Measurements from ENCODE around the gene SAMD3. TPM values are rescaled to one million over a fixed set of nuclear protein-coding genes. Genes with fewer than 3 reads are reported as not detected.

SAMD3 gene
- total and polyA plus RNA-seq, 2 of the 8 experiments (the other 6 are each of a cell fraction or from before 2014, with no cell fraction given): 1.8 to 1.9 TPM

DNA sequence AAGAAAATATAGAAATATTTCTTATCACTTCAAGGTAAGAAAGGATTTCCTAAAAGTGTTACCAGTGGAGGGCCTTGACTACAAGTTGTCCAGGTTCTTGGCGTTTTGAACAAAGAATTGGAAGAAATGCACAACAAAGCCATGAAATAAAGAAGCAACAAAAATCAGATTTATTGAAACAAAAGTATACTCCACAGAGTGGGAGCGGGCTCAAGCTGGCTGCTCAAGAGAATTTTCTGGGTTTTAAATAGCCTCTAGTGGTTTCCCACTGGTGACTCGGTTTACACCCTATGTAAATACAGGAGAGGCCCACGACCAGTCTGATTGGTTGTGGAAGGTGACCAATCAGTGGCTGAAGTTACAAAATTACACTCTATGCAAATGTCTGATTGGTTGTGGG is 64.2 kb downstream of the SAMD3 start:
- Histone ChIP-seq H3K23me2 (ENCODE audit: low read depth, low read length) (no peaks in the 10 kb centered on the region), H3K36me3 (ENCODE audit: control insufficient read depth in 2 of 4, insufficient read depth in 4 of 4, low read length in 3 of 4) (peaks cover 0 to 4% (median 0%) of the 10 kb centered on the region in 4 experiments; a peak in 1 of 8 replicates), H3K79me1 (ENCODE audit: low read depth, low read length) (no peaks in the 10 kb centered on the region), H2BK12ac (ENCODE audit: low read depth, low read length) (no peak overlapping the region), H2BK120ac (replicated peaks; ENCODE audit: low read depth, low read length) (no peak overlapping the region), H3K14ac (ENCODE audit: insufficient read length) (no peak overlapping the region), H3K4me1 (replicated peaks in 1 of 4; ENCODE audit: control insufficient read depth in 3 of 4, insufficient read depth in 4 of 4, low read length in 3 of 4) (no peaks in the 10 kb centered on the region), H3K4me3 (ENCODE audit: extremely low read depth in 1 of 4, insufficient read depth in 2 of 4, low read depth in 3 of 4, low read length in 4 of 4) (no peak overlapping the region), H2BK20ac (ENCODE audit: low read length) (no peak overlapping the region), H4K8ac (ENCODE audit: extremely low read depth, insufficient read depth, low read length) (no peak overlapping the region), H4K91ac (replicated peaks; ENCODE audit: insufficient read length, low read length) (no peak overlapping the region), H3K23ac (ENCODE audit: insufficient read length) (no peak overlapping the region), H2AK5ac (ENCODE audit: low read depth, low read length) (no peak overlapping the region), H2BK15ac (ENCODE audit: low read length) (no peak overlapping the region), H2BK5ac (ENCODE audit: low read depth, low read length) (no peak overlapping the region), H3K27me3 (replicated peaks in 1 of 4; ENCODE audit: control insufficient read depth in 3 of 4, extremely low read depth in 1 of 4, insufficient read depth in 3 of 4, low read length in 3 of 4) (no peaks in the 10 kb centered on the region), H4K20me1 (replicated peaks in 1 of 2; ENCODE audit: control insufficient read depth in 1 of 2, insufficient read depth in 2 of 2, low read length in 2 of 2) (no peaks in the 10 kb centered on the region), H4K5ac (ENCODE audit: insufficient read length, low read depth, low read length) (no peak overlapping the region), H3K27ac (ENCODE audit: low read depth, low read length) (no peak overlapping the region), H3K79me2 (ENCODE audit: control insufficient read depth in 1 of 2, insufficient read depth in 2 of 2, low read length in 2 of 2) (no peaks in the 10 kb centered on the region), H3K9me3 (ENCODE audit: insufficient read depth in 2 of 2, low read depth in 1 of 2, low read length in 1 of 2) (peaks cover 7 to 8% of the 10 kb centered on the region in 2 experiments; a peak in 3 of 4 replicates), H3K4ac (replicated peaks; ENCODE audit: insufficient read length, low read depth, low read length) (no peak overlapping the region), H3K9ac (replicated peaks in 1 of 4; ENCODE audit: extremely low read depth in 1 of 4, low read depth in 3 of 4, low read length in 3 of 4) (no peak overlapping the region), H2AFZ (ENCODE audit: low read length) (no peak overlapping the region), H3K4me2 (ENCODE audit: insufficient read depth in 1 of 2, low read depth in 2 of 2, low read length in 2 of 2) (no peak overlapping the region), H3K18ac (ENCODE audit: extremely low read depth, low read length) (no peak overlapping the region), H3K56ac (replicated peaks; ENCODE audit: insufficient read length, low read depth, low read length) (no peak overlapping the region)
- POLR2A ChIA-PET (ENCODE audit: partially characterized antibody): no interaction called here
- CTCF ChIA-PET (ENCODE audit: partially characterized antibody): interaction anchor here (1.5 kb wide), 1 partner anchor 10 kb away, joined by 4 read pairs; no protein-coding TSS in a partner anchor
- 93% methylated on average over 4 of the region's 4 CpGs; no CpG with 5 or more reads in 1 of the 2 experiments for WGBS, 2 experiments (ENCODE audit: extremely low coverage in 1 of 2, insufficient coverage in 1 of 2, insufficient read length in 1 of 2, insufficient replicate concordance in 2 of 2, low coverage in 1 of 2, low lambda C conversion rate in 2 of 2, missing lambda C conversion rate in 1 of 2)
- TF ChIP-seq RXRA (IDR thresholded peaks at IDR 0.05; ENCODE audit: insufficient read depth, low read depth, low read length): no peak
- no peak for TF ChIP-seq NANOG (IDR thresholded peaks at IDR 0.05; ENCODE audit: insufficient read depth, low read depth, low read length, poor library complexity, severe bottlenecking)
- TF ChIP-seq CREB1 (IDR thresholded peaks at IDR 0.05): no peak
- TF ChIP-seq SP2 (IDR thresholded peaks at IDR 0.05; ENCODE audit: low read length): no peak
- TF ChIP-seq, protein P1, sequence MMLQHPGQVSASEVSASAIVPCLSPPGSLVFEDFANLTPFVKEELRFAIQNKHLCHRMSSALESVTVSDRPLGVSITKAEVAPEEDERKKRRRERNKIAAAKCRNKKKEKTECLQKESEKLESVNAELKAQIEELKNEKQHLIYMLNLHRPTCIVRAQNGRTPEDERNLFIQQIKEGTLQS (IDR thresholded peaks at IDR 0.05; ENCODE audit: insufficient read depth, low read depth, low read length): no peak
- no peak for TF ChIP-seq SP1 (IDR thresholded peaks at IDR 0.05; ENCODE audit: low read depth, low read length)
- TF ChIP-seq POLR2A (IDR thresholded peaks at IDR 0.05; ENCODE audit: control extremely low read depth in 1 of 2, low read depth in 2 of 2, low read length in 2 of 2): no peak
- no peak for TF ChIP-seq SIRT6 (IDR thresholded peaks at IDR 0.05; ENCODE audit: low read length)
- no peak for TF ChIP-seq RFX5 (IDR thresholded peaks at IDR 0.05; ENCODE audit: borderline replicate concordance, low read depth, low read length)
- no peak for TF ChIP-seq CHD2 (IDR thresholded peaks at IDR 0.05; ENCODE audit: low read length)
- no peak for TF ChIP-seq JUND (IDR thresholded peaks at IDR 0.05; ENCODE audit: low read length)
- TF ChIP-seq MAFK (IDR thresholded peaks at IDR 0.05; ENCODE audit: low read depth, low read length): no peak
- no peak for TF ChIP-seq KDM1A (IDR thresholded peaks at IDR 0.05; ENCODE audit: borderline replicate concordance, low read length)
- no peak for TF ChIP-seq POU5F1 (IDR thresholded peaks at IDR 0.05; ENCODE audit: low read depth, low read length)
- no peak for TF ChIP-seq SUZ12 (IDR thresholded peaks at IDR 0.05; ENCODE audit: low read length)
- no peak for TF ChIP-seq TEAD4 (IDR thresholded peaks at IDR 0.05; ENCODE audit: low read depth, low read length)
- FAIRE-seq (no peak), DNase-seq (ENCODE audit: low read depth in 1 of 2, low spot score in 2 of 2) (no peak)

Data from H1 (cell line).